GM19463 (cell line): Measurements from ENCODE around the gene VAV1.

Experiments used
- ATAC-seq: cut with Tn5 transposase; IDR thresholded peaks from one replicate; pipeline ENCODE4 v1.9.1; 2021; ENCODE audit warnings: mild to moderate bottlenecking, moderate library complexity; ENCODE audit not compliant: unreplicated experiment

VAV1 gene

GRCh38 chr19:6886277-6886897 lies 113.9 kb downstream of the VAV1 start:
- no peak for ATAC-seq

- no peak for ATAC-seq
These were observed 114.8 kb downstream of the VAV1 start, which contains the start of gene ADGRE1 for GRCh38 chr19:6887316-6887715. Gene ADGRE1, plus strand, starts transcription at chr19:6887579. Its CDS starts 30 bp downstream, at chr19:6887609.

GRCh38 chr19:6888967-6889366 lies 116.5 kb downstream of the VAV1 start:
- ATAC-seq: no peak

GRCh38 chr19:6890401-6890913 lies 117.9 kb downstream of the VAV1 start:
- no peak for ATAC-seq

GRCh38 chr19:6890938-6891337 lies 118.4 kb downstream of the VAV1 start:
- ATAC-seq: no peak

GRCh38 chr19:6891761-6892385 lies 119.4 kb downstream of the VAV1 start:
- ATAC-seq: no peak

GRCh38 chr19:6894313-6894712 lies 121.8 kb downstream of the VAV1 start:
- ATAC-seq: no peak

GRCh38 chr19:6903446-6903845 lies 130.9 kb downstream of the VAV1 start:
- ATAC-seq: no peak

- no peak for ATAC-seq
These were observed 134.1 kb downstream of the VAV1 start for GRCh38 chr19:6906559-6907060.
